HG03457 (cell line): ENCODE measurements around the gene CACNA1E.

Source experiments
- ATAC-seq: cut with Tn5 transposase; IDR thresholded peaks from one replicate; pipeline ENCODE4 v1.9.1; 2021; ENCODE audit warnings: moderate number of reproducible peaks; ENCODE audit not compliant: unreplicated experiment

Gene CACNA1E

GRCh38 chr1:181674617-181675016, 191.3 kb downstream of the CACNA1E start:
- ATAC-seq, result no peak

- no peak for ATAC-seq
Observed at GRCh38 chr1:181675091-181675917, 192.0 kb downstream of the CACNA1E start.

- no peak for ATAC-seq
Observed at GRCh38 chr1:181675918-181676190, 192.5 kb downstream of the CACNA1E start.

- no peak for ATAC-seq
Observed at GRCh38 chr1:181676269-181676668, 193.0 kb downstream of the CACNA1E start.

- no peak for ATAC-seq
Observed at GRCh38 chr1:181680332-181680731, 197.0 kb downstream of the CACNA1E start.

GRCh38 chr1:181680871-181681270, 197.6 kb downstream of the CACNA1E start:
- ATAC-seq, result no peak

GRCh38 chr1:181685211-181685610, 201.9 kb downstream of the CACNA1E start:
- ATAC-seq, result no peak

GRCh38 chr1:181701891-181702290, 218.6 kb downstream of the CACNA1E start:
- ATAC-seq, result no peak

GRCh38 chr1:181704546-181704945, 221.2 kb downstream of the CACNA1E start:
- ATAC-seq, result no peak

- no peak for ATAC-seq
Observed at GRCh38 chr1:181711820-181712219, 228.5 kb downstream of the CACNA1E start.

GRCh38 chr1:181712711-181713110, 229.4 kb downstream of the CACNA1E start:
- no peak for ATAC-seq

GRCh38 chr1:181714428-181714827, 231.1 kb downstream of the CACNA1E start:
- no peak for ATAC-seq

- ATAC-seq, result no peak
Observed at GRCh38 chr1:181718034-181718433, 234.7 kb downstream of the CACNA1E start.

- no peak for ATAC-seq
Observed at GRCh38 chr1:181726320-181727012, 243.1 kb downstream of the CACNA1E start.

- ATAC-seq, result no peak
Observed at GRCh38 chr1:181730606-181731005, 247.3 kb downstream of the CACNA1E start.

- no peak for ATAC-seq
Observed at GRCh38 chr1:181732218-181732990, 249.1 kb downstream of the CACNA1E start.

GRCh38 chr1:181733486-181733885, 250.2 kb downstream of the CACNA1E start:
- no peak for ATAC-seq

- no peak for ATAC-seq
Observed at GRCh38 chr1:181737056-181737455, 253.7 kb downstream of the CACNA1E start.

GRCh38 chr1:181739214-181739613, 255.9 kb downstream of the CACNA1E start:
- no peak for ATAC-seq

GRCh38 chr1:181742426-181742825, 259.1 kb downstream of the CACNA1E start:
- no peak for ATAC-seq

GRCh38 chr1:181743878-181744312, 260.6 kb downstream of the CACNA1E start:
- no peak for ATAC-seq

- ATAC-seq, result no peak
Observed at GRCh38 chr1:181746224-181746623, 262.9 kb downstream of the CACNA1E start.
